HG03457 (cell line): ENCODE data around the gene NFIB.

ENCODE experiments used
- ATAC-seq: cut with Tn5 transposase; IDR thresholded peaks from one replicate; pipeline ENCODE4 v1.9.1; 2021; ENCODE audit warnings: moderate number of reproducible peaks; ENCODE audit not compliant: unreplicated experiment

NFIB gene

DNA sequence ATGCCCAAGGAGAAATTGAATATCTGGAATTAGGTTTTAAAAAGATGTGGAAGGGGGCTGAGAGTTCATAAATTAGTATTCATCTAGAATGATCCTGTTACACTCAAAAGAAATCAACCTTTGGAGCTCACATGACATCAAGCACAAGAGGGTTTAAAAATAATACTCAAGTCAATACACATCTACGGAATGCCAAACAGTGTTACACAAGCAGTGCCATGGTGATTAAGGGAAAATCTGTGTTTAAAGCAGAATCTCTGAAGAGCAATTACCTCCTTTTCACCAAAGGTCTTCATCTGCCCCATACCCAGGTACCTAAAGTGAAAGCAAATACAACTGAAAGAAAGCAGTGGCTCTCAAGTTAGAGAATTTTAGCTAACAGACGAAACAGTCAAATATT lies 261.6 kb downstream of the NFIB start:
- no peak for ATAC-seq

DNA sequence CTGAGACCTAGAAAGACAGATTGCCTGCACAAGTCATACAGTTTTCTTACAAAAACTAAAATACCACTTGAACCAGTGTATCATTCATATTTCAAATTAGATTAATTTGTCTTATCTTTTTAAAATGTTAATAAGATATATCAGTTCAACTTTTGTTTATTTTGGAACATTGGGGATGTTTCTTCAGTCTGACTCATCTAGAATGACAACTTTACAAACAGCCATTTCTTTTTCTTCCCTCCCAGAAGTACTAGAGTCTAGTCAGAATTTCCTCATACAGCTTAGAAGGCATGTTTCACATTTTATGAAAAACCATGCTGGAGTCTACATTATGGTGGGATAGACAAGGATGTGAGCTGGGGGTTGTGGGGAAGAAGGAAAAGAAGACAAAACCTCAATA lies 262.5 kb downstream of the NFIB start:
- no peak for ATAC-seq

DNA sequence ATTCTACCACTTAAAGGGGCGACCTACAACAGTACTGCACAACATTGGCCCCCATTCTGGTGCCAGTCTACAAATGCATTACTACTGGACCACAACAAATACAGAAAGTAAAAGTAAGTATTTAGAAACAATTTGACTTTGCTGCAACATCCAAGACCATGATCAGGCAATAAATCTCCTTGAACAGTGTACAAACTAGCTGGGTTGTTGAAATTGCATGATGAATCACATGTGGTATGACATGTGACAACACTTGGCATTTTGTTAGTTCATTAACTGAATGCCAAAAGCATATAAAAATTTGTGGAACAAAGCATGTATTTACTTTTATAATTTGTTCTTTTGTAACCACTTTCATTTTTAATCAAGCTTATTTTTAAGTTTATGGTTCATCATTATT lies 270.5 kb downstream of the NFIB start:
- ATAC-seq = no peak

DNA sequence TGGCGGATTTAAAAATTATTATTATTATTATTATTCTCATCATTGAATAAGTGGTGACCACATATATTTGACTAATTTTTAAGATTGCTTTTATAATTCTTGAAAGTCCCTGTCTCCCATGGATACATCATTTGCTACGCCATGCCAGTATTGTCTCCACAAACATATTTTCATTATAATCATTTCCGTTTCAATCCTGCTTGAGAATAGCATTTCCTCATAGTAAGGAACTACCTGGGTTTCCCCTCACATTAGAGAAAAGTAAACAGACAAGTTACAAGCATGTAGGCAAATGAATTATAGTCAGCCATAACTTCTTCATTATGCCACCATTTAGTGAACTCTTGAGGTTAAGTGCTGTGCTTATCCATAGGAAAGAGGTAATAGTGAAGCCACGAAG lies 276.6 kb downstream of the NFIB start:
- ATAC-seq = no peak

DNA sequence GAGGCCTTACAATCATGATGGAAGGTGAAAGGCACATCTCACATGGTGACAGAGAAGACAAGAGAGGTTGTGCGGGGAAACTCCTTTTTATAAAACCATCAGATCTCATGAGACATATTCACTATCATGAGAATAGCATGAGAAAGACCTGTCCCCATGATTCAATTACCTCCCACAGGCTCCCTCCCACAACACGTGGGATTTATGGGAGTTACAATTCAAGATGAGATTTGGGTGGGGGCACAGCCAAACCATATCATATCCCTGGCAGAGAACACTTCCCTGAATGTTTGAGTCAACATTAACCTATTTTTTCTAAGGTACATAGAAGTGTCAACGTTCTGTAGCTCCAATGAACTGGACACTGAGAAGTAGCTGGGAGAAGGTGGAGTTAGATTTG lies 280.9 kb downstream of the NFIB start:
- ATAC-seq = no peak
